ENCODE data around the gene GRAP2.

- TF ChIP-seq CTCF (optimal IDR thresholded peaks at IDR 0.05 in 1 of 3, IDR thresholded peaks at IDR 0.05 in 1 of 3, conservative IDR thresholded peaks at IDR 0.05 in 1 of 3; ENCODE audit: extremely low read depth in 1 of 3, insufficient read depth in 2 of 3, low read length in 3 of 3) (no peak), EZH2 (IDR thresholded peaks at IDR 0.05; ENCODE audit: low read length) (no peak)
Measured at GRCh38 chr22:39905687-39906086, 4.8 kb downstream of the GRAP2 start.

All from keratinocyte (primary cell).